Measurements from ENCODE around the gene AEBP2.

The AEBP2 gene

GRCh38 chr12:19525274-19525673 lies 86.0 kb downstream of the AEBP2 start:
- Histone ChIP-seq H3K4me1 (ENCODE audit: control insufficient read depth in 1 of 2, insufficient read depth in 2 of 2, low read length in 2 of 2) (peaks cover 6% of the 10 kb centered on the region in 2 donors), H3K27me3 (ENCODE audit: control insufficient read depth in 1 of 2, insufficient read depth in 2 of 2, low read length in 2 of 2) (no peaks in the 10 kb centered on the region), H3K4me3 (ENCODE audit: low read depth in 1 of 2, low read length in 2 of 2) (no peak overlapping the region), H3K27ac (ENCODE audit: low read depth, low read length) (no peak overlapping the region), H3K9me3 (ENCODE audit: control insufficient read depth in 1 of 2, low read length in 2 of 2) (no peaks in the 10 kb centered on the region), H3K9ac (ENCODE audit: low read depth in 1 of 2, low read length in 2 of 2) (no peak overlapping the region), H3K36me3 (ENCODE audit: control insufficient read depth in 1 of 2, insufficient read depth in 2 of 2, low read length in 2 of 2) (peaks cover 0 to 5% of the 10 kb centered on the region in 2 donors)

GRCh38 chr12:19527866-19528265 lies 88.6 kb downstream of the AEBP2 start:
- H3K36me3 ChIP-seq (ENCODE audit: control insufficient read depth in 1 of 2, insufficient read depth in 2 of 2, low read length in 2 of 2) = no peaks in the 10 kb centered on the region
- H3K4me3 ChIP-seq (ENCODE audit: low read depth in 1 of 2, low read length in 2 of 2) = no peak overlapping the region
- no peaks in the 10 kb centered on the region for H3K27me3 ChIP-seq (ENCODE audit: control insufficient read depth in 1 of 2, insufficient read depth in 2 of 2, low read length in 2 of 2)
- no peaks in the 10 kb centered on the region for H3K9me3 ChIP-seq (ENCODE audit: control insufficient read depth in 1 of 2, low read length in 2 of 2)
- no peak overlapping the region for H3K27ac ChIP-seq (ENCODE audit: low read depth, low read length)
- no peak overlapping the region for H3K9ac ChIP-seq (ENCODE audit: low read depth in 1 of 2, low read length in 2 of 2)
- H3K4me1 ChIP-seq (ENCODE audit: control insufficient read depth in 1 of 2, insufficient read depth in 2 of 2, low read length in 2 of 2) = peaks cover 6% of the 10 kb centered on the region in 2 donors

- H3K27ac ChIP-seq (ENCODE audit: low read depth, low read length) = no peak overlapping the region
- no peak overlapping the region for H3K9ac ChIP-seq (ENCODE audit: low read depth in 1 of 2, low read length in 2 of 2)
- no peaks in the 10 kb centered on the region for H3K36me3 ChIP-seq (ENCODE audit: control insufficient read depth in 1 of 2, insufficient read depth in 2 of 2, low read length in 2 of 2)
- no peaks in the 10 kb centered on the region for H3K27me3 ChIP-seq (ENCODE audit: control insufficient read depth in 1 of 2, insufficient read depth in 2 of 2, low read length in 2 of 2)
- H3K4me3 ChIP-seq (ENCODE audit: low read depth in 1 of 2, low read length in 2 of 2) = no peak overlapping the region
- peaks cover 6% of the 10 kb centered on the region in 2 donors for H3K4me1 ChIP-seq (ENCODE audit: control insufficient read depth in 1 of 2, insufficient read depth in 2 of 2, low read length in 2 of 2)
- no peaks in the 10 kb centered on the region for H3K9me3 ChIP-seq (ENCODE audit: control insufficient read depth in 1 of 2, low read length in 2 of 2)
These were observed 89.5 kb downstream of the AEBP2 start for GRCh38 chr12:19528750-19529149.

GRCh38 chr12:19529951-19530636 lies 90.8 kb downstream of the AEBP2 start:
- Histone ChIP-seq H3K4me3 (ENCODE audit: low read depth in 1 of 2, low read length in 2 of 2) (no peak overlapping the region), H3K9ac (ENCODE audit: low read depth in 1 of 2, low read length in 2 of 2) (no peak overlapping the region), H3K36me3 (ENCODE audit: control insufficient read depth in 1 of 2, insufficient read depth in 2 of 2, low read length in 2 of 2) (no peaks in the 10 kb centered on the region), H3K9me3 (ENCODE audit: control insufficient read depth in 1 of 2, low read length in 2 of 2) (no peaks in the 10 kb centered on the region), H3K27ac (ENCODE audit: low read depth, low read length) (no peak overlapping the region), H3K4me1 (ENCODE audit: control insufficient read depth in 1 of 2, insufficient read depth in 2 of 2, low read length in 2 of 2) (peaks cover 6% of the 10 kb centered on the region in 2 donors), H3K27me3 (ENCODE audit: control insufficient read depth in 1 of 2, insufficient read depth in 2 of 2, low read length in 2 of 2) (no peaks in the 10 kb centered on the region)

- peaks cover 6% of the 10 kb centered on the region in 2 donors for H3K4me1 ChIP-seq (ENCODE audit: control insufficient read depth in 1 of 2, insufficient read depth in 2 of 2, low read length in 2 of 2)
These were observed 91.3 kb downstream of the AEBP2 start for GRCh38 chr12:19530637-19531023.

GRCh38 chr12:19533567-19533966 lies 94.3 kb downstream of the AEBP2 start:
- H3K4me3 ChIP-seq (ENCODE audit: low read depth in 1 of 2, low read length in 2 of 2) = no peak overlapping the region
- H3K9ac ChIP-seq (ENCODE audit: low read depth in 1 of 2, low read length in 2 of 2) = no peak overlapping the region
- peaks cover 0 to 6% of the 10 kb centered on the region in 2 donors for H3K4me1 ChIP-seq (ENCODE audit: control insufficient read depth in 1 of 2, insufficient read depth in 2 of 2, low read length in 2 of 2)
- H3K27me3 ChIP-seq (ENCODE audit: control insufficient read depth in 1 of 2, insufficient read depth in 2 of 2, low read length in 2 of 2) = no peaks in the 10 kb centered on the region
- no peak overlapping the region for H3K27ac ChIP-seq (ENCODE audit: low read depth, low read length)
- H3K36me3 ChIP-seq (ENCODE audit: control insufficient read depth in 1 of 2, insufficient read depth in 2 of 2, low read length in 2 of 2) = peaks cover 0 to 3% of the 10 kb centered on the region in 2 donors
- H3K9me3 ChIP-seq (ENCODE audit: control insufficient read depth in 1 of 2, low read length in 2 of 2) = peaks cover 0 to 12% of the 10 kb centered on the region in 2 donors

More at GRCh38 chr12:19530637-19531023, 91.3 kb downstream of the AEBP2 start:
- no peak overlapping the region for H3K4me3 ChIP-seq (ENCODE audit: low read depth in 1 of 2, low read length in 2 of 2)
- no peaks in the 10 kb centered on the region for H3K36me3 ChIP-seq (ENCODE audit: control insufficient read depth in 1 of 2, insufficient read depth in 2 of 2, low read length in 2 of 2)
- no peak overlapping the region for H3K9ac ChIP-seq (ENCODE audit: low read depth in 1 of 2, low read length in 2 of 2)
- no peak overlapping the region for H3K27ac ChIP-seq (ENCODE audit: low read depth, low read length)
- no peaks in the 10 kb centered on the region for H3K27me3 ChIP-seq (ENCODE audit: control insufficient read depth in 1 of 2, insufficient read depth in 2 of 2, low read length in 2 of 2)
- H3K9me3 ChIP-seq (ENCODE audit: control insufficient read depth in 1 of 2, low read length in 2 of 2) = peaks cover 0 to 3% of the 10 kb centered on the region in 2 donors

GRCh38 chr12:19539071-19539470 lies 99.8 kb downstream of the AEBP2 start:
- no peaks in the 10 kb centered on the region for H3K27me3 ChIP-seq (ENCODE audit: control insufficient read depth in 1 of 2, insufficient read depth in 2 of 2, low read length in 2 of 2)
- H3K27ac ChIP-seq (ENCODE audit: low read depth, low read length) = no peak overlapping the region
- H3K4me3 ChIP-seq (ENCODE audit: low read depth in 1 of 2, low read length in 2 of 2) = no peak overlapping the region
- peaks cover 0 to 3% of the 10 kb centered on the region in 2 donors for H3K36me3 ChIP-seq (ENCODE audit: control insufficient read depth in 1 of 2, insufficient read depth in 2 of 2, low read length in 2 of 2)
- no peak overlapping the region for H3K9ac ChIP-seq (ENCODE audit: low read depth in 1 of 2, low read length in 2 of 2)
- H3K4me1 ChIP-seq (ENCODE audit: control insufficient read depth in 1 of 2, insufficient read depth in 2 of 2, low read length in 2 of 2) = no peaks in the 10 kb centered on the region
- H3K9me3 ChIP-seq (ENCODE audit: control insufficient read depth in 1 of 2, low read length in 2 of 2) = peaks cover 0 to 12% of the 10 kb centered on the region in 2 donors

GRCh38 chr12:19539836-19540235 lies 100.5 kb downstream of the AEBP2 start:
- Histone ChIP-seq H3K36me3 (ENCODE audit: control insufficient read depth in 1 of 2, insufficient read depth in 2 of 2, low read length in 2 of 2) (peaks cover 0 to 3% of the 10 kb centered on the region in 2 donors), H3K9ac (ENCODE audit: low read depth in 1 of 2, low read length in 2 of 2) (no peak overlapping the region), H3K4me1 (ENCODE audit: control insufficient read depth in 1 of 2, insufficient read depth in 2 of 2, low read length in 2 of 2) (no peaks in the 10 kb centered on the region), H3K27me3 (ENCODE audit: control insufficient read depth in 1 of 2, insufficient read depth in 2 of 2, low read length in 2 of 2) (no peaks in the 10 kb centered on the region), H3K9me3 (ENCODE audit: control insufficient read depth in 1 of 2, low read length in 2 of 2) (peaks cover 0 to 12% of the 10 kb centered on the region in 2 donors), H3K4me3 (ENCODE audit: low read depth in 1 of 2, low read length in 2 of 2) (no peak overlapping the region), H3K27ac (ENCODE audit: low read depth, low read length) (no peak overlapping the region)

- H3K27me3 ChIP-seq (ENCODE audit: control insufficient read depth in 1 of 2, insufficient read depth in 2 of 2, low read length in 2 of 2) = no peaks in the 10 kb centered on the region
- no peaks in the 10 kb centered on the region for H3K4me1 ChIP-seq (ENCODE audit: control insufficient read depth in 1 of 2, insufficient read depth in 2 of 2, low read length in 2 of 2)
- no peak overlapping the region for H3K4me3 ChIP-seq (ENCODE audit: low read depth in 1 of 2, low read length in 2 of 2)
- H3K9me3 ChIP-seq (ENCODE audit: control insufficient read depth in 1 of 2, low read length in 2 of 2) = no peaks in the 10 kb centered on the region
- H3K27ac ChIP-seq (ENCODE audit: low read depth, low read length) = no peak overlapping the region
- no peaks in the 10 kb centered on the region for H3K36me3 ChIP-seq (ENCODE audit: control insufficient read depth in 1 of 2, insufficient read depth in 2 of 2, low read length in 2 of 2)
- no peak overlapping the region for H3K9ac ChIP-seq (ENCODE audit: low read depth in 1 of 2, low read length in 2 of 2)
These were observed 103.3 kb downstream of the AEBP2 start for GRCh38 chr12:19542606-19543005.

- no peak overlapping the region for H3K4me3 ChIP-seq (ENCODE audit: low read depth in 1 of 2, low read length in 2 of 2)
- H3K27me3 ChIP-seq (ENCODE audit: control insufficient read depth in 1 of 2, insufficient read depth in 2 of 2, low read length in 2 of 2) = no peaks in the 10 kb centered on the region
- H3K36me3 ChIP-seq (ENCODE audit: control insufficient read depth in 1 of 2, insufficient read depth in 2 of 2, low read length in 2 of 2) = no peaks in the 10 kb centered on the region
- no peaks in the 10 kb centered on the region for H3K9me3 ChIP-seq (ENCODE audit: control insufficient read depth in 1 of 2, low read length in 2 of 2)
- no peak overlapping the region for H3K27ac ChIP-seq (ENCODE audit: low read depth, low read length)
- H3K4me1 ChIP-seq (ENCODE audit: control insufficient read depth in 1 of 2, insufficient read depth in 2 of 2, low read length in 2 of 2) = no peaks in the 10 kb centered on the region
- H3K9ac ChIP-seq (ENCODE audit: low read depth in 1 of 2, low read length in 2 of 2) = no peak overlapping the region
These were observed 105.1 kb downstream of the AEBP2 start for GRCh38 chr12:19544353-19544752.

All from duodenal mucosa (tissue), 2 donors.